ENCODE results near the gene NOS1AP.

- TF ChIP-seq CTCF (IDR thresholded peaks at IDR 0.05; ENCODE audit: low read length), result no peak
- no peak for TF ChIP-seq EZH2 (IDR thresholded peaks at IDR 0.05; ENCODE audit: borderline replicate concordance, low read length)
These were observed 235.2 kb downstream of the NOS1AP start for GRCh38 chr1:162304736-162305135.

Data from OCI-LY1 (cell line).